GM12801 (cell line): ENCODE measurements around the gene TRMT2B.

Experiments
- TF ChIP-seq, protein P1 (sequence below): IDR thresholded peaks from one replicate; pipeline ENCODE4 v1.5.1; 2011; ENCODE audit warnings: control low read depth; ENCODE audit not compliant: insufficient read length; ENCODE audit errors: extremely low read depth

The TRMT2B gene

DNA sequence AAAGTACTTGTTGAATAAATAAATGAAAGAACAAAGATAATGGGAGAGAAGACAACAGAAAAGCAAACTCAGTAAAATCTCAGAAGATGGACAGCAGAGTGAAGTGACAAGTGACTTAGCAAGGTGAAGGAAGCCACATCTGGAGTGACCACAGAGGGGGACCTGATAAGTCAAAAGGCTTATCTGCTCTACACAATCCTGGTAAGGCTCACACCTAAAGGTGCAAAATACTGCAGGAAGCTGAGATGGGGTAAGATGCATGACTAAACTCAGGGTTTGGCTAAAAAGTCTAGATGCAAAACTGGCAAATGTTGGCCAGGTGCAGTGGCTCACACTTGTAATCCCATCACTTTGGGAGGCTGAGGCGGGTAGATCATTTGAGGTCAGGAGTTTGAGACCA lies 22.2 kb downstream of the TRMT2B start:
- TF ChIP-seq, protein P1, sequence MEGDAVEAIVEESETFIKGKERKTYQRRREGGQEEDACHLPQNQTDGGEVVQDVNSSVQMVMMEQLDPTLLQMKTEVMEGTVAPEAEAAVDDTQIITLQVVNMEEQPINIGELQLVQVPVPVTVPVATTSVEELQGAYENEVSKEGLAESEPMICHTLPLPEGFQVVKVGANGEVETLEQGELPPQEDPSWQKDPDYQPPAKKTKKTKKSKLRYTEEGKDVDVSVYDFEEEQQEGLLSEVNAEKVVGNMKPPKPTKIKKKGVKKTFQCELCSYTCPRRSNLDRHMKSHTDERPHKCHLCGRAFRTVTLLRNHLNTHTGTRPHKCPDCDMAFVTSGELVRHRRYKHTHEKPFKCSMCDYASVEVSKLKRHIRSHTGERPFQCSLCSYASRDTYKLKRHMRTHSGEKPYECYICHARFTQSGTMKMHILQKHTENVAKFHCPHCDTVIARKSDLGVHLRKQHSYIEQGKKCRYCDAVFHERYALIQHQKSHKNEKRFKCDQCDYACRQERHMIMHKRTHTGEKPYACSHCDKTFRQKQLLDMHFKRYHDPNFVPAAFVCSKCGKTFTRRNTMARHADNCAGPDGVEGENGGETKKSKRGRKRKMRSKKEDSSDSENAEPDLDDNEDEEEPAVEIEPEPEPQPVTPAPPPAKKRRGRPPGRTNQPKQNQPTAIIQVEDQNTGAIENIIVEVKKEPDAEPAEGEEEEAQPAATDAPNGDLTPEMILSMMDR = no peak

DNA sequence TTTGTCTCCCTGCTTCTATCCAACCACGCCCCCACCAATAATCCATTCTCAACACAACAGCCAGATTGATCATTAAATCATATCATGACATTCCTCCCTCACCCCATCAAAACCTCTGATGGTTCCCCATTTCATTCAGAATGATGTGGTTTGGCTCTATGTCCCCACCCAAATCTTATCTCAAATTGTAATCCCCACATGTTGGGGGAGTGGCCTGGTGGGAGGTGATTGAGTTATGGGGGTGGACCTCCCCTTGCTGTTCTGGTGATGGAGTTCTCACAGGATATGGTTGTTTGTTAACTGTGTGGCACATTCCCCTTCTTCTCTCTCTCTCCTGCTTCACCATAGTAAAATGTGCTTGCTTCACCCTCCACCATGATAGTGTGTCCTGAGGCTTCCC lies 23.3 kb downstream of the TRMT2B start:
- TF ChIP-seq, protein P1 = no peak

DNA sequence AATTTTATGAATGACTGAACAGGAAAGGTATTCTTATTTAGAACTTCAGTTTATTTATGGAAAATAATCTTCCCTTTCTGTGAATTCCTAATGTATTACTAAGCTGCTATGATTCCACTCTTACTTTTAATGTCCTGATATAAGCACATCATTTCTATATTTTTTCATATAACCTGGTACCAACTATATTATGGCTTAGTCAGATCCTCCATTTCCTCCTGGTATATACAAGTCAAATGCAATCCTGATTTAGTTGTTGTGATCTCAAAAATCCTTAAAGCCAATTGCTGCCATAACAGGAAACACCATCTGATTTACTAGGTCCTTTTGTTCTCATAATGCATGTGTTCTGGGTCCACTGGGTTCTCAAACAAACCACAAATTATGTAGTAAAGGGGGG lies 26.8 kb downstream of the TRMT2B start:
- TF ChIP-seq, protein P1 = no peak

DNA sequence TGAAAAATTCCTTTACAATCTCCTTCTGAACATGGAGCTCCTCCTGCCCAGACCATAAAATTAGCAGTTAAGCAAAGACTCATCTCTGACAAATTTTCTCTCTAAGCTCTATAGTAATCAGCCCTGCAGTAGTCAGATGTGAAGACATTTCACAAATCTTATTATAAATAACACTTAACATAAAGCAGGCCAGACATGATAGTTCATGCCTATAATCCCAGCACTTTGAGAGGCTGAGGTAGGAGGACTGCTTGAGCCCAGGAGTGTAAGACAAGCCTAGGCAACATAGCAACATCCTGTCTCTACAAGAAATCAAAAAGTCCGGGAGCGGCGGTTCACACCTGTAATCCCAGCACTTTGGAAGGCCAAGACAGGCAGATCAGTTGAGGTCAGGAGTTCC lies 29.9 kb downstream of the TRMT2B start:
- TF ChIP-seq, protein P1 = no peak

DNA sequence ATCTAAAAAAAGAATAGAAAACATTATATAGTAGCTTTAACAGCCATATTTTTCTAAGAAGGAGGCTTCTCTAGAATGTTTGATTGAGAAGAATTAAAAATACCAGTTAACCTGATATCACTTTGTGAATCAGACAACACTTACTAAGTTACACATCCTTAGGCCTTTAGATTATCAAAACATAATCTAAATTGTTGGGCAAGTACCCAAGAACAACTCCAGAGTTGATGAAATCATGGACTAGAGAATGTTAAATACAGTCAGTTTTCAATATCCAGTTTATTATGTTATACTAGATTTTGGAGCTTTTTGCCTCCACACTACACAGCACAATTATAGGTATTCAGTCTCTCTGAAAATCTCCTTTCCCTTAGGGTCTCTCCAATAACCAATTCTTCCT lies 42.8 kb downstream of the TRMT2B start:
- TF ChIP-seq, protein P1 = no peak

DNA sequence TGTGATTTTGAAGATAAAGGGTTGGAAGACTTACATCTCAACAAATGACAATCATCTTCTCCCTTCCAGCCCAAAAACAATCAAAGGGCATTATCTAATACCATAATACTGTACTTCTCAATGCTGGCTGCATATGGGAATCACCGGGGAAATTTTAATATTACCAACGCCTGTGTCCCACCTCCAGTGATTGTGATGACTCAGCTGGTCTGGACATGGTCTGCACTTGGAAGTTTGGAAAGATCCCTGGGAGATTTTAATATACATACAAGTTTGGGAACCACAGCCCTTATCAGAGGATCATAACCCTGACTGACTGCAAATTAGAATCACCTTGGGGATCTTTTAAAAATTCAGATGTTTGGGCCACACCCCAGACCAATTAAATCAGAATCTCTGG lies 52.5 kb downstream of the TRMT2B start:
- TF ChIP-seq, protein P1 = no peak

DNA sequence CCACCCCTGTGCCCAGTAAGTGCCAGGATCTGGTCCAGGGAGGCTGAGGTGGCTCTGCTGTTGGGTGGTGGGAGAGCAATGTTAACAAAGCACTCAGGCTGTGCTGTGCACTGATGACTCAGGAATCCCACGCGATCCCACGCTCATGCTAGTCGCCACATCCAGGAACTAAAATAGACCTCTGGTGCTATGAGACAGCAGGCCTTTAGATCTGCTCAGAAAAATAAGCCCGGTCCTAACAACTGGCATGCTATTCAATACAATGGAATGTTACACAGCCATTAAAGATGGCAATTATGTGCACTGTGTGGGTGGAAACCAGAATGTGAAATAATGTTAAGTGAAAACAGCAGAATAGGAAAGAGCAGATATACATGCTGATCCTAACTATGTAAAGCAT lies 56.4 kb downstream of the TRMT2B start:
- TF ChIP-seq, protein P1 = no peak
